Breast epithelium (tissue), 4 donors: ENCODE results near the gene GMDS. TPM values are rescaled to one million over a fixed set of nuclear protein-coding genes. Genes with fewer than 3 reads are reported as not detected.
A peak's percentile ranks its signal among the peaks of the same experiment; 100 is the strongest.

Source experiments
- DNase-seq, 2 donors: peaks; one replicate each; pipeline ENCODE4 v3.0.0-alpha.2; 2019; ENCODE audit warnings: low spot score in 2 of 2
- H3K27ac ChIP-seq, 2 donors: fragments of 200-600 bp; sonication (generic) in 1 of 2; one replicate each; pipeline ENCODE4 v1.5.1; 2016 to 2019; ENCODE audit warnings: mild to moderate bottlenecking in 1 of 2
- H3K27me3 ChIP-seq, 2 donors: fragments of 200-600 bp; sonication (generic) in 1 of 2; one replicate each; pipeline versions ENCODE4 v1.5.1 to v1.6.0; 2017 to 2019; ENCODE audit warnings: control low read depth in 1 of 2, mild to moderate bottlenecking in 1 of 2
- H3K36me3 ChIP-seq: fragments of 200-600 bp; one replicate; pipeline ENCODE4 v1.5.1; 2019
- H3K4me1 ChIP-seq, 2 donors: fragments of 200-600 bp; sonication (generic); one replicate each; pipeline ENCODE4 v1.5.1; 2016 to 2019; ENCODE audit warnings: control low read depth in 1 of 2
- H3K4me3 ChIP-seq, 3 donors: fragments of 200-600 bp; sonication (generic); 1 replicate in 2 of 3; 2 replicates in 1 of 3; pipeline ENCODE4 v1.5.1; 2016 to 2019; ENCODE audit warnings: mild to moderate bottlenecking in 3 of 3, moderate library complexity in 2 of 3
- H3K9me3 ChIP-seq, 2 donors: fragments of 200-600 bp; sonication (generic) in 1 of 2; one replicate each; pipeline ENCODE4 v1.5.1; 2016 to 2019; ENCODE audit warnings: control low read depth in 1 of 2
- POLR2A ChIP-seq: fragments of 450-650 bp; IDR thresholded peaks from one replicate; pipeline ENCODE4 v1.6.1; 2016; ENCODE audit warnings: antibody characterized with exemption, mild to moderate bottlenecking, moderate library complexity
- POLR2AphosphoS5 ChIP-seq, 3 donors: sonication (generic); formaldehyde crosslinking; IDR thresholded peaks; one replicate each; pipeline ENCODE4 v1.6.1; 2017; ENCODE audit warnings: antibody characterized with exemption in 3 of 3
- intact Hi-C: fragments of 100-400 bp; cut with DNase I; formaldehyde crosslinking; loops from one replicate; pipeline ENCODE4 v1.15.1; 2023; ENCODE audit warnings: low total_unique reads
- total RNA-seq, 3 donors: library from RNA; depleted of rRNA; stranded (reverse); fragments of >200 nt; gene quantifications; one replicate each; pipeline ENCODE4 v1.1.0, GENCODE V29; 2016
- TF ChIP-seq, protein P1 (sequence below), 3 donors: fragments of 450-650 bp; IDR thresholded peaks; one replicate each; pipeline ENCODE4 v1.5.1; 2016 to 2017; ENCODE audit warnings: antibody characterized with exemption in 3 of 3, mild to moderate bottlenecking in 3 of 3, moderate library complexity in 3 of 3

GMDS gene
- total RNA-seq, 3 donors from 2014 or later, result 7.5 to 29.2 (median 17.0) TPM

DNA sequence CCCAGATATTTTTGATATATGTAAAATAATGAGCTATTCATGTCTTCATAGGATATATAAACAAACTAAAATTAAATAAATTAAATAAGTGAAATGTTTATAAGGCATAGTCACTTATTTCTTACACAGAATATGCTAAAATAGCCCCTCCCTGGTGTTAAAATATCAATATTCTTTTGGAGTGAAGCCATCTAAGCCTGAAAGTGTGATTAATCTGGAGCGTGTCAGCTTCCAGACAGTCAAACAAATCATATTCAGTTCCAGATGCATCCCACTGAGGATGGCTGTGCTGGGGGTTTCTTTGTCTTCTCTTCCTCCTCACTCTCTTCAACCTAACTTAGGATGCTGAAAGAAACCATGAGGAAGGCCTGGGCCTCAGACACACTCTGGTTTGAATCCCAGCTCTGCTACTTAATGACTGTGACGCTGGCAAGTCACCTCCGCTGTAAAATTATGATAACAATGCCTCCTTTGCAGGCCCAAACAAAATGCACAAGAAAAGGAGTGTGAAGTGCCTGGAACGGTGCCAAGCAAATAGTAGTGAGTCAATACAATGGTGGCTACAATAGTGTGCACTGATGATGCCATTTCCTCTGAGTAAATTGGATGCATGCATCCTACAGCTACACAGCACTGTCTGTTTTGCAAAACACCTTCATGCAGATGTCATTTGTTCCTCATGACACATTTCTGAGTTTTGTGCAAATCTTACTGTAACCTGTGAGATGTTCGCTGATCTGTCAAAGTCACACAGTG, 474.3 kb downstream of the GMDS start:
- H3K36me3 ChIP-seq, result no peaks in the 10 kb centered on the region
- no peaks in the 10 kb centered on the region for H3K27me3 ChIP-seq
- H3K9me3 ChIP-seq, result no peaks in the 10 kb centered on the region
- TF ChIP-seq, protein P1, sequence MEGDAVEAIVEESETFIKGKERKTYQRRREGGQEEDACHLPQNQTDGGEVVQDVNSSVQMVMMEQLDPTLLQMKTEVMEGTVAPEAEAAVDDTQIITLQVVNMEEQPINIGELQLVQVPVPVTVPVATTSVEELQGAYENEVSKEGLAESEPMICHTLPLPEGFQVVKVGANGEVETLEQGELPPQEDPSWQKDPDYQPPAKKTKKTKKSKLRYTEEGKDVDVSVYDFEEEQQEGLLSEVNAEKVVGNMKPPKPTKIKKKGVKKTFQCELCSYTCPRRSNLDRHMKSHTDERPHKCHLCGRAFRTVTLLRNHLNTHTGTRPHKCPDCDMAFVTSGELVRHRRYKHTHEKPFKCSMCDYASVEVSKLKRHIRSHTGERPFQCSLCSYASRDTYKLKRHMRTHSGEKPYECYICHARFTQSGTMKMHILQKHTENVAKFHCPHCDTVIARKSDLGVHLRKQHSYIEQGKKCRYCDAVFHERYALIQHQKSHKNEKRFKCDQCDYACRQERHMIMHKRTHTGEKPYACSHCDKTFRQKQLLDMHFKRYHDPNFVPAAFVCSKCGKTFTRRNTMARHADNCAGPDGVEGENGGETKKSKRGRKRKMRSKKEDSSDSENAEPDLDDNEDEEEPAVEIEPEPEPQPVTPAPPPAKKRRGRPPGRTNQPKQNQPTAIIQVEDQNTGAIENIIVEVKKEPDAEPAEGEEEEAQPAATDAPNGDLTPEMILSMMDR (IDR thresholded peaks at IDR 0.05), result no peak
- TF ChIP-seq POLR2AphosphoS5 (IDR thresholded peaks at IDR 0.05), result no peak
- no peak for TF ChIP-seq POLR2A
- DNase-seq, result no peak
- intact Hi-C loops, result no loop called here
- H3K4me1 ChIP-seq, result no peaks in the 10 kb centered on the region
- no peak overlapping the region for H3K4me3 ChIP-seq
- no peak overlapping the region for H3K27ac ChIP-seq

DNA sequence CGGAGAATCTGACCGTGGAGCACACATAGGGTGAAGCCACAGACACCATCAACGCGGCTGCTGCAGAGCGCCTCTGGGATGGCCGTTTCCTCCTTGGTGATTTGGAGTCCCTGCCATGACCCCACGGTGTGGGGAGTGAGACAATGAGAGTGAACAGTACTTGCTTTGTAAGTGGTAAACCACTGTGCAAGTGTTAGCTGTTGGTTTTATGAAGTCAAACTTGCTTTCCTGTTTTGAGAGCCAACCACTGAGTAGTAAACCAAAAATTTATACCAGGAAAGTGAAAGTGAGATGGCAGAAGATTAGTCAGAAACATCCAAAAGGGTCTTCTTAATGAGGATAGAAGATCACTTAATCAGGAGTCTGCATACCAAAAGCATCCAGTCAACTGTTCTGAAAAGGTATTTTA, 475.0 kb downstream of the GMDS start:
- intact Hi-C loops, result no loop called here

DNA sequence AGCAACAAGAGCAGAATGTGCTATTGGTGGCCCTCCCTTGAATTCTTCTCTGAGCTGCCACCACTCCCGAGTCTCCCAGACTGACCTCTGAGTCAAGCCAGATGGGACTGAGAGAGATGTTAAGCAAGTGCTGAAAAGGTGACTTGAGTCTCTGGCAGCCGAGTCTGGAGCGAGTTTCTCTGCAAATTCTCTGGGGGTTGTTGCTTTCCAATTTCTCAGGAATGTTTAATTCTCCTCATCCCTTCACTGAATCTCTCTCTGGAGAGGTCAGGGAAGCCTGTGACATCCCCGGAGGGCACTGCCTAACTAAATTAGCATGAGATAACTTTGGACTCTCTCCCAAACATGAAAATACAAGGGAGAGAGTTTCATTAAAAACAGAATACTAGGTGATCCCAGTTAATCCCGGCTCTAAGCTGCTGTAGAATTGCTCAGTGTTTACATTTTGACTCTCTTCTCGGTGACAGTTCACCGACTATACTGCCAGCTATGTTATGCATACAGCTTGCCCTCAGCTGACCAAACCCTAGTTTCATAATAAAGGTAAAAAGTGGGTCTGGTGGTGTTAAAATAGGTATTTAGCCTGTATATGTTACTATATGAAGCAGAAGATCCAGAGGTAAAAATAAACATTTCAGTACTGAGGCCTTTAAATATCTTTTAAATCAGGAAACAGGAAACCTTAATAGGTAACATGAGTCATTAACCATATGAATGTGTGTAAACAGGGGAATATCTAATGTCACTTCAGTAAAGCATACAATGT, 477.7 kb downstream of the GMDS start:
- no peaks in the 10 kb centered on the region for H3K27me3 ChIP-seq
- no peaks in the 10 kb centered on the region for H3K9me3 ChIP-seq
- TF ChIP-seq, protein P1 (IDR thresholded peaks at IDR 0.05), result no peak
- TF ChIP-seq POLR2AphosphoS5 (IDR thresholded peaks at IDR 0.05), result peak in 1 of 3 donors; percentile 38
- no peak for TF ChIP-seq POLR2A
- intact Hi-C loops, result loop anchor here (10.0 kb wide), 1 partner anchor 153 kb away; no protein-coding TSS in a partner anchor
- no peak overlapping the region for H3K27ac ChIP-seq
- no peaks in the 10 kb centered on the region for H3K36me3 ChIP-seq
- H3K4me3 ChIP-seq, result no peak overlapping the region
- DNase-seq, result no peak
- H3K4me1 ChIP-seq, result no peaks in the 10 kb centered on the region

More for the DNA sequence above, 475.0 kb downstream of the GMDS start:
- Histone ChIP-seq H3K36me3 (no peaks in the 10 kb centered on the region), H3K9me3 (no peaks in the 10 kb centered on the region), H3K4me3 (no peak overlapping the region), H3K27me3 (no peaks in the 10 kb centered on the region), H3K4me1 (no peaks in the 10 kb centered on the region), H3K27ac (no peak overlapping the region)
- DNase-seq, result no peak
- TF ChIP-seq POLR2A, result no peak
- TF ChIP-seq, protein P1 (IDR thresholded peaks at IDR 0.05), result no peak
- no peak for TF ChIP-seq POLR2AphosphoS5 (IDR thresholded peaks at IDR 0.05)

DNA sequence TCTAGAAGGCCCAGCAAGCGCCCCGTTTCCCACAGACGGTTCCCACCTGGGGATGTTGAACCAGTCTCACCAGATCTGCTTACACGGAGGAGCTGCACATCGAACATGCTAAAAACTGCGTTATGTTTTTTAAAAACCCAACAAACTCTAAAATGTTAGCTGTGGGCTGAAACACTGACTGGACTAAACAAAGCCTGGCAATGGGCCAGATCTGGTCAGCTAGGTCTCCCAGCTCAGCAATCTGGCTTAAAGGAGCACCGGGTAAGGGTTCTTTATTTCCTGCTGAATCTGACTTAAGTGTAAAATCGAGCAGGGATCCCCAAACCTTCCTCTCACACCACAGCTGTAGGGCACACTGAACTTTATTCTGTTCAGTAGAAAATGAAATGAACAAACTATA, 478.8 kb downstream of the GMDS start:
- TF ChIP-seq POLR2AphosphoS5 (IDR thresholded peaks at IDR 0.05) (no peak), POLR2A (no peak)
- no peak overlapping the region for H3K27ac ChIP-seq
- H3K4me3 ChIP-seq, result no peak overlapping the region
- H3K9me3 ChIP-seq, result no peaks in the 10 kb centered on the region
- no peaks in the 10 kb centered on the region for H3K4me1 ChIP-seq
- intact Hi-C loops, result loop anchor here (10.0 kb wide), 1 partner anchor 152 kb away; no protein-coding TSS in a partner anchor
- no peaks in the 10 kb centered on the region for H3K36me3 ChIP-seq
- DNase-seq, result no peak
- H3K27me3 ChIP-seq, result no peaks in the 10 kb centered on the region

DNA sequence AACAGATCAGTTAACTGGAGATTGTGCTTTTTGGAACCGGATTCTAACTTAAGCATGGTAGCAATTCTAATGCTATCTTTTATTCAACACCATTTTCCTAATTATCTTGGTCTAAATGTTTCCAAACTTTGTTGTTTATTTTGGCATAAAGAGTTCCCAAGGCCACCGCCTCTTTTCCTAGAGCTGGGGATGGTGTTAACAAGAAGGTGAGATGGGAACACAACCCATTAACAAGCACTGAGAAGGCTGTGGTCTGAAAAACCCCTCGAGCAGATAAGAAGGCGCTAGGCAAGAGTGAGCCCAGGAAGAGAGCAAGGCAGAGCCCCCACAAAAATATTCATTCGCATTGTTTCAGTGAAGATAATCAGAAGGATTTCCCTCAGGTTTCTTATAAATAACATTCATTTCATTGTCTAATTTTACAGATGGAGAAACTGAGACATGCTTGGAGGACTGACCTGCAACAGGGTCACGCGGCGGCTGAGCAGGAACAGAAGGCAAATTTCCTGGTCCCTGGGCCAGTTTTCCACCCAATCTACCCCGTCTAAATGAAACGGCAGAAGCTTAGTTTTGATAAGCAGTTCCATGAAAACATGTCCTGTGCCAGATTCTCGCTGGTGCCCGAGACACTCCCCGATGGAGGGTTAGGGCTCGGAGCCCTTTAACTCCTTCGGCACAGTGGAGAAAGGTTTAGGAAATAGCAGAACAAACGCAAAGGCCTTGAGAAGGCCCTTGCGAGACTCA, 480.1 kb downstream of the GMDS start:
- intact Hi-C loops, result loop anchor here (10.0 kb wide), 1 partner anchor 151 kb away; no protein-coding TSS in a partner anchor

More for the DNA sequence above, 480.1 kb downstream of the GMDS start:
- H3K27me3 ChIP-seq, result no peaks in the 10 kb centered on the region
- no peaks in the 10 kb centered on the region for H3K4me1 ChIP-seq
- no peak for DNase-seq
- no peaks in the 10 kb centered on the region for H3K36me3 ChIP-seq
- no peak overlapping the region for H3K4me3 ChIP-seq
- H3K27ac ChIP-seq, result no peak overlapping the region
- H3K9me3 ChIP-seq, result no peaks in the 10 kb centered on the region
- TF ChIP-seq POLR2A (no peak), POLR2AphosphoS5 (IDR thresholded peaks at IDR 0.05) (no peak)
- TF ChIP-seq, protein P1 (IDR thresholded peaks at IDR 0.05), result no peak
